H1 (cell line): ENCODE data around the gene PLD3. TPM values are rescaled to one million over a fixed set of nuclear protein-coding genes. Genes with fewer than 3 reads are reported as not detected.

Experiments
- CTCF ChIA-PET: fragments of 300-600 bp; sonication (Branson Sonifier 250); formaldehyde crosslinking; loops from one replicate; lab custom pipeline; 2021; ENCODE audit not compliant: partially characterized antibody; lab: Charles Lee
- POLR2A ChIA-PET: fragments of 300-600 bp; sonication (Branson Sonifier 250); formaldehyde crosslinking; loops from one replicate; lab custom pipeline; 2021; ENCODE audit warnings: inconsistent platforms; ENCODE audit not compliant: partially characterized antibody; lab: Charles Lee
- DNase-seq, 2 experiments: peaks; one replicate each; pipeline versions ENCODE4 v3.0.0 to v3.0.0-alpha.2; 2010 to 2022; ENCODE audit warnings: low spot score in 2 of 2, low read depth in 1 of 2, mixed read lengths in 1 of 2
- FAIRE-seq: peaks from 2 replicates; lab custom pipeline; 2011; peaks lifted over from hg19 to GRCh38; lab: Jason Lieb, UNC
- H2AFZ ChIP-seq: 2 replicates; pipeline ENCODE4 v1.8.1; 2012; ENCODE audit warnings: low read length, inconsistent platforms
- H2AK5ac ChIP-seq: 2 replicates; pipeline ENCODE4 v1.6.1; 2013; ENCODE audit warnings: low read depth, low read length
- H2BK120ac ChIP-seq: replicated peaks from 2 replicates; pipeline ENCODE3; 2013; ENCODE audit warnings: low read depth, low read length, inconsistent platforms
- H2BK12ac ChIP-seq: 2 replicates; pipeline ENCODE4 v1.6.1; 2013; ENCODE audit warnings: low read depth, low read length
- H2BK15ac ChIP-seq: 2 replicates; pipeline ENCODE4 v1.6.1; 2013; ENCODE audit warnings: low read length
- H2BK20ac ChIP-seq: 2 replicates; pipeline ENCODE4 v1.6.1; 2013; ENCODE audit warnings: low read length
- H2BK5ac ChIP-seq: 2 replicates; pipeline ENCODE4 v1.6.1; 2013; ENCODE audit warnings: low read depth, low read length
- H3K14ac ChIP-seq: 2 replicates; pipeline ENCODE4 v1.6.1; 2013; ENCODE audit warnings: inconsistent platforms; ENCODE audit not compliant: insufficient read length
- H3K18ac ChIP-seq: 2 replicates; pipeline ENCODE4 v1.6.1; 2013; ENCODE audit warnings: low read length; ENCODE audit errors: extremely low read depth
- H3K23ac ChIP-seq: 2 replicates; pipeline ENCODE4 v1.6.1; 2013; ENCODE audit warnings: inconsistent platforms; ENCODE audit not compliant: insufficient read length
- H3K23me2 ChIP-seq: 2 replicates; pipeline ENCODE4 v1.6.1; 2013; ENCODE audit warnings: low read depth, low read length
- H3K27ac ChIP-seq: 2 replicates; pipeline ENCODE4 v1.6.1; 2011; ENCODE audit warnings: low read depth, low read length, inconsistent platforms
- H3K27me3 ChIP-seq, 4 experiments: replicated peaks in 1 of 4; 1 replicate in 1 of 4; 2 replicates in 3 of 4; pipeline versions ENCODE4 v1.6.1 to v1.8.1; 2011 to 2013; ENCODE audit warnings: low read length in 3 of 4, mild to moderate bottlenecking in 3 of 4, inconsistent platforms in 2 of 4, mixed read lengths in 2 of 4, moderate library complexity in 1 of 4; ENCODE audit not compliant: control insufficient read depth in 3 of 4, insufficient read depth in 3 of 4; ENCODE audit errors: extremely low read depth in 1 of 4
- H3K36me3 ChIP-seq, 4 experiments: 2 replicates each; pipeline versions ENCODE4 v1.6.1 to v1.8.1; 2011 to 2013; ENCODE audit warnings: mild to moderate bottlenecking in 4 of 4, low read length in 3 of 4, moderate library complexity in 2 of 4, control low read depth in 1 of 4, inconsistent platforms in 1 of 4; ENCODE audit not compliant: insufficient read depth in 4 of 4, control insufficient read depth in 2 of 4
- H3K4ac ChIP-seq: replicated peaks from 2 replicates; pipeline ENCODE3; 2013; ENCODE audit warnings: low read length, low read depth, mixed read lengths, inconsistent platforms; ENCODE audit not compliant: insufficient read length
- H3K4me1 ChIP-seq, 4 experiments: replicated peaks in 1 of 4; 1 replicate in 1 of 4; 2 replicates in 3 of 4; pipeline versions ENCODE4 v1.6.1 to v1.8.1; 2011 to 2013; ENCODE audit warnings: low read length in 3 of 4, inconsistent platforms in 2 of 4, mixed read lengths in 1 of 4; ENCODE audit not compliant: insufficient read depth in 4 of 4, control insufficient read depth in 3 of 4
- H3K4me2 ChIP-seq, 2 experiments: 2 replicates each; pipeline versions ENCODE4 v1.6.1 to v1.8.1; 2011 to 2013; ENCODE audit warnings: low read depth in 2 of 2, low read length in 2 of 2, control low read depth in 1 of 2, inconsistent platforms in 1 of 2, mild to moderate bottlenecking in 1 of 2; ENCODE audit not compliant: insufficient read depth in 1 of 2
- H3K4me3 ChIP-seq, 4 experiments: fragments of 200-600, 300-600 bp in 1 of 4; sonication (generic), shearing (Covaris generic), sonication (Bioruptor Twin) in 1 of 4; 2 replicates each; pipeline versions ENCODE4 v1.5.1 to v1.8.1; 2011 to 2016; ENCODE audit warnings: low read length in 4 of 4, low read depth in 3 of 4, control low read depth in 2 of 4, inconsistent platforms in 2 of 4, mild to moderate bottlenecking in 2 of 4, mixed read lengths in 1 of 4, moderate library complexity in 1 of 4; ENCODE audit not compliant: insufficient read depth in 2 of 4; ENCODE audit errors: extremely low read depth in 1 of 4
- H3K56ac ChIP-seq: replicated peaks from 2 replicates; pipeline ENCODE3; 2013; ENCODE audit warnings: low read depth, mild to moderate bottlenecking, mixed read lengths, low read length, inconsistent platforms; ENCODE audit not compliant: insufficient read length
- H3K79me1 ChIP-seq: 2 replicates; pipeline ENCODE4 v1.6.1; 2013; ENCODE audit warnings: low read depth, low read length, control low read depth
- H3K79me2 ChIP-seq, 2 experiments: 2 replicates each; pipeline versions ENCODE4 v1.6.1 to v1.8.1; 2012 to 2013; ENCODE audit warnings: low read length in 2 of 2, mild to moderate bottlenecking in 2 of 2, inconsistent platforms in 1 of 2; ENCODE audit not compliant: insufficient read depth in 2 of 2, control insufficient read depth in 1 of 2
- H3K9ac ChIP-seq, 4 experiments: replicated peaks in 1 of 4; 1 replicate in 1 of 4; 2 replicates in 3 of 4; pipeline versions ENCODE4 v1.6.1 to v1.8.1; 2011 to 2013; ENCODE audit warnings: low read depth in 3 of 4, low read length in 3 of 4, control low read depth in 2 of 4, mild to moderate bottlenecking in 2 of 4, moderate library complexity in 2 of 4, inconsistent platforms in 1 of 4; ENCODE audit errors: extremely low read depth in 1 of 4
- H3K9me3 ChIP-seq, 2 experiments: 2 replicates each; pipeline versions ENCODE4 v1.6.1 to v1.8.1; 2012 to 2013; ENCODE audit warnings: mild to moderate bottlenecking in 2 of 2, moderate library complexity in 2 of 2, control low read depth in 1 of 2, inconsistent platforms in 1 of 2, low read depth in 1 of 2, low read length in 1 of 2, mixed read lengths in 1 of 2; ENCODE audit not compliant: insufficient read depth in 2 of 2
- H4K20me1 ChIP-seq, 2 experiments: replicated peaks in 1 of 2; 2 replicates each; pipeline versions ENCODE3 to v1.8.1; 2011 to 2013; ENCODE audit warnings: inconsistent platforms in 2 of 2, low read length in 2 of 2, mild to moderate bottlenecking in 1 of 2; ENCODE audit not compliant: insufficient read depth in 2 of 2, control insufficient read depth in 1 of 2
- H4K5ac ChIP-seq: 2 replicates; pipeline ENCODE4 v1.6.1; 2013; ENCODE audit warnings: low read length, low read depth, mixed read lengths, inconsistent platforms; ENCODE audit not compliant: insufficient read length
- H4K8ac ChIP-seq: 2 replicates; pipeline ENCODE4 v1.8.0; 2013; ENCODE audit warnings: mild to moderate bottlenecking, moderate library complexity, low read length, inconsistent platforms; ENCODE audit not compliant: insufficient read depth; ENCODE audit errors: extremely low read depth
- H4K91ac ChIP-seq: replicated peaks from 2 replicates; pipeline ENCODE3; 2013; ENCODE audit warnings: low read length, mixed read lengths, inconsistent platforms; ENCODE audit not compliant: insufficient read length
- CBX5 ChIP-seq: fragments of 300-800, 300-1000 bp; sonication (generic); IDR thresholded peaks from 2 replicates; pipeline ENCODE4 v1.7.1; 2016; ENCODE audit warnings: antibody characterized with exemption, low read length, low read depth
- CTBP2 ChIP-seq: IDR thresholded peaks from 2 replicates; pipeline ENCODE4 v1.7.0; 2011; ENCODE audit warnings: borderline replicate concordance, mild to moderate bottlenecking, moderate library complexity, mixed read lengths, low read length; ENCODE audit not compliant: insufficient read depth, insufficient read length
- NANOG ChIP-seq: IDR thresholded peaks from 2 replicates; pipeline ENCODE4 v1.6.1; 2011; ENCODE audit warnings: low read length, low read depth, mild to moderate bottlenecking, inconsistent platforms; ENCODE audit not compliant: insufficient read depth, poor library complexity, severe bottlenecking
- POLR2A ChIP-seq, 2 experiments: IDR thresholded peaks; 1 replicate in 1 of 2; 2 replicates in 1 of 2; pipeline ENCODE4 v1.6.1; 2011; ENCODE audit warnings: low read depth in 2 of 2, low read length in 2 of 2, mild to moderate bottlenecking in 2 of 2; ENCODE audit errors: control extremely low read depth in 1 of 2
- POU5F1 ChIP-seq: IDR thresholded peaks from 2 replicates; pipeline ENCODE4 v1.6.1; 2011; ENCODE audit warnings: low read depth, mild to moderate bottlenecking, low read length, moderate library complexity
- RBBP5 ChIP-seq: IDR thresholded peaks from 2 replicates; pipeline ENCODE4 v1.7.1; 2012; ENCODE audit warnings: low read depth, mild to moderate bottlenecking, inconsistent platforms, low read length, moderate library complexity, borderline replicate concordance
- WGBS, 2 experiments: shearing (Covaris generic) in 1 of 2; methylation state at CpG; one replicate each; pipeline versions ENCODE4 v1.1.6 to v1.1.7; 2013 to 2015; ENCODE audit warnings: low lambda C conversion rate in 2 of 2, mixed read lengths in 2 of 2, inconsistent platforms in 1 of 2, low coverage in 1 of 2, missing lambda C conversion rate in 1 of 2; ENCODE audit not compliant: insufficient replicate concordance in 2 of 2, insufficient coverage in 1 of 2, insufficient read length in 1 of 2; ENCODE audit errors: extremely low coverage in 1 of 2, missing lambda C conversion rate in 1 of 2; 5-methylcytosine and 5-hydroxymethylcytosine counted together
- polyA plus RNA-seq, 7 experiments: library from polyadenylated mRNA; depleted of rRNA in 3 of 7; stranded (reverse) in 5 of 7; unstranded in 2 of 7; fragments of >200 nt in 5 of 7; fragments of 200-250 nt in 2 of 7; gene quantifications; 1 replicate in 5 of 7; 2 replicates in 1 of 7; 4 replicates in 1 of 7; pipeline versions ENCODE4 v1.2.1 to v1.2.3, GENCODE V29; 2011 to 2013; ENCODE audit warnings: missing spikeins in 2 of 7, mixed read lengths in 2 of 7
- total RNA-seq: library from RNA; stranded (reverse); fragmentation: NEBNext Ultra II Directional; extraction: Animal tissue kit (Norgen Biotek cat#: 25700); gene quantifications from 2 replicates; pipeline ENCODE4 v1.2.1, GENCODE V29; 2021
- TF ChIP-seq, protein P1 (sequence below): IDR thresholded peaks from 2 replicates; pipeline ENCODE4 v1.6.1; 2012; ENCODE audit warnings: inconsistent platforms

Gene PLD3
- total and polyA plus RNA-seq, 2 of the 8 experiments (the other 6 are each of a cell fraction or from before 2014, with no cell fraction given) = 180 to 543 TPM

DNA sequence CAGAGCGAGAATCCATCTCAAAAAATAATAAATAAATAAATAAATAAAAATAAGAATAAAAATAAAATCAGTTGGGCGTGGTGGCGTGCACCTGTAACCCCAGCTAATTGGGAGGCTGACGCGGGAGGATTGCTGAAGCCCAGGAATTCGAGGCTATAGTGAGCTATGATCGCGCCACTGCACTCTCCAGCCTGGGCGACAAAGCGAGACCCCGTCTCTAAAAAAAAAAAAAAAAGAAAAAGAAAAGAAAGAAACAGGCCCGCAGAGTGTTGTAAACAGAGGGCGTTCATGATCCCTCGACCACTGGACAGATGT, 71.9 kb downstream of the PLD3 start:
- DNase-seq (no peak), FAIRE-seq (no peak)
- Histone ChIP-seq H3K4ac (no peak overlapping the region), H3K18ac (no peak overlapping the region), H3K4me2 (no peak overlapping the region; a peak in 1 of 4 replicates), H2BK20ac (no peak overlapping the region), H4K8ac (no peak overlapping the region), H2BK12ac (no peak overlapping the region), H3K9me3 (no peaks in the 10 kb centered on the region), H3K23ac (no peak overlapping the region), H3K79me1 (no peaks in the 10 kb centered on the region; the same call in 1 of the 2 replicates), H3K79me2 (no peaks in the 10 kb centered on the region), H4K20me1 (no peaks in the 10 kb centered on the region), H2BK15ac (no peak overlapping the region), H2BK5ac (no peak overlapping the region), H3K27me3 (no peaks in the 10 kb centered on the region; a peak in 1 of 7 replicates), H3K56ac (no peak overlapping the region), H3K14ac (no peak overlapping the region), H3K27ac (no peak overlapping the region), H2AFZ (no peak overlapping the region), H3K23me2 (peaks cover 10% of the 10 kb centered on the region), H4K5ac (no peak overlapping the region), H4K91ac (no peak overlapping the region), H3K4me1 (peaks cover 4 to 7% (median 5%) of the 10 kb centered on the region in 4 experiments; a peak in 5 of 7 replicates), H2BK120ac (no peak overlapping the region), H3K36me3 (peaks cover 0 to 2% (median 0%) of the 10 kb centered on the region in 4 experiments; a peak in 2 of 8 replicates), H2AK5ac (no peak overlapping the region), H3K9ac (no peak overlapping the region), H3K4me3 (peak overlapping the region in 3 of 4 experiments; percentile 47 to 70 (median 65); a peak in 6 of 8 replicates)
- 81% methylated on average over 7 of the region's 14 CpGs; no CpG with 5 or more reads in 1 of the 2 experiments for WGBS, 2 experiments
- ChIA-PET POLR2A (interaction anchor here (0.5 to 3.3 kb wide), 19 partner anchors 10 to 150 kb away, joined by 3 to 18 read pairs (median 4); partner anchors contain the start of genes BLVRB and SERTAD3), CTCF (interaction anchor here (0.6 to 4.4 kb wide), 34 partner anchors 8 to 280 kb away, joined by 3 to 41 read pairs (median 4); partner anchors contain the start of genes BLVRB, HIPK4, PRX and SERTAD3)
- TF ChIP-seq CTBP2 (no peak), NANOG (no peak), POU5F1 (no peak), CBX5 (no peak), RBBP5 (no peak), POLR2A (IDR thresholded peaks at IDR 0.05; ENCODE audit: control extremely low read depth in 1 of 2, low read depth in 2 of 2, low read length in 2 of 2) (no peak)
- TF ChIP-seq, protein P1, sequence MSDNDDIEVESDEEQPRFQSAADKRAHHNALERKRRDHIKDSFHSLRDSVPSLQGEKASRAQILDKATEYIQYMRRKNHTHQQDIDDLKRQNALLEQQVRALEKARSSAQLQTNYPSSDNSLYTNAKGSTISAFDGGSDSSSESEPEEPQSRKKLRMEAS = no peak
